Neural cell (in vitro differentiated cells): ENCODE measurements around the gene HLA-DRB1.

Experiments
- CTCF ChIP-seq: fragments of 450-650 bp; IDR thresholded peaks from 2 replicates; pipeline ENCODE4 v1.5.1; 2014; ENCODE audit warnings: antibody characterized with exemption, mild to moderate bottlenecking, moderate library complexity; ENCODE audit not compliant: poor library complexity, severe bottlenecking
- EP300 ChIP-seq: fragments of 450-650 bp; conservative IDR thresholded peaks from 2 replicates; pipeline ENCODE4 v1.6.1; 2014; ENCODE audit warnings: antibody characterized with exemption, mild to moderate bottlenecking, moderate library complexity; ENCODE audit not compliant: poor library complexity, severe bottlenecking
- EZH2 ChIP-seq: fragments of 200-600, 300-800 bp; shearing (Covaris generic), sonication (generic); IDR thresholded peaks from 2 replicates; pipeline ENCODE4 v1.6.1; 2014; ENCODE audit warnings: antibody characterized with exemption, low read length, borderline replicate concordance, mild to moderate bottlenecking; ENCODE audit not compliant: insufficient read depth, poor library complexity, severe bottlenecking
- RAD21 ChIP-seq: fragments of 450-650 bp; conservative IDR thresholded peaks from 2 replicates; pipeline ENCODE4 v1.6.1; 2014; ENCODE audit warnings: antibody characterized with exemption, mild to moderate bottlenecking, moderate library complexity
- SMC3 ChIP-seq: fragments of 450-650 bp; conservative IDR thresholded peaks from 2 replicates; pipeline ENCODE4 v1.6.1; 2014; ENCODE audit warnings: antibody characterized with exemption, mild to moderate bottlenecking, moderate library complexity; ENCODE audit not compliant: poor library complexity
- TF ChIP-seq, protein P1 (sequence below): IDR thresholded peaks from 2 replicates; pipeline ENCODE4 v1.6.1; 2012; ENCODE audit warnings: borderline replicate concordance

- TF ChIP-seq CTCF (no peak), RAD21 (no peak), SMC3 (no peak), EP300 (no peak), EZH2 (no peak)
- TF ChIP-seq, protein P1, sequence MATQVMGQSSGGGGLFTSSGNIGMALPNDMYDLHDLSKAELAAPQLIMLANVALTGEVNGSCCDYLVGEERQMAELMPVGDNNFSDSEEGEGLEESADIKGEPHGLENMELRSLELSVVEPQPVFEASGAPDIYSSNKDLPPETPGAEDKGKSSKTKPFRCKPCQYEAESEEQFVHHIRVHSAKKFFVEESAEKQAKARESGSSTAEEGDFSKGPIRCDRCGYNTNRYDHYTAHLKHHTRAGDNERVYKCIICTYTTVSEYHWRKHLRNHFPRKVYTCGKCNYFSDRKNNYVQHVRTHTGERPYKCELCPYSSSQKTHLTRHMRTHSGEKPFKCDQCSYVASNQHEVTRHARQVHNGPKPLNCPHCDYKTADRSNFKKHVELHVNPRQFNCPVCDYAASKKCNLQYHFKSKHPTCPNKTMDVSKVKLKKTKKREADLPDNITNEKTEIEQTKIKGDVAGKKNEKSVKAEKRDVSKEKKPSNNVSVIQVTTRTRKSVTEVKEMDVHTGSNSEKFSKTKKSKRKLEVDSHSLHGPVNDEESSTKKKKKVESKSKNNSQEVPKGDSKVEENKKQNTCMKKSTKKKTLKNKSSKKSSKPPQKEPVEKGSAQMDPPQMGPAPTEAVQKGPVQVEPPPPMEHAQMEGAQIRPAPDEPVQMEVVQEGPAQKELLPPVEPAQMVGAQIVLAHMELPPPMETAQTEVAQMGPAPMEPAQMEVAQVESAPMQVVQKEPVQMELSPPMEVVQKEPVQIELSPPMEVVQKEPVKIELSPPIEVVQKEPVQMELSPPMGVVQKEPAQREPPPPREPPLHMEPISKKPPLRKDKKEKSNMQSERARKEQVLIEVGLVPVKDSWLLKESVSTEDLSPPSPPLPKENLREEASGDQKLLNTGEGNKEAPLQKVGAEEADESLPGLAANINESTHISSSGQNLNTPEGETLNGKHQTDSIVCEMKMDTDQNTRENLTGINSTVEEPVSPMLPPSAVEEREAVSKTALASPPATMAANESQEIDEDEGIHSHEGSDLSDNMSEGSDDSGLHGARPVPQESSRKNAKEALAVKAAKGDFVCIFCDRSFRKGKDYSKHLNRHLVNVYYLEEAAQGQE = no peak
Measured at GRCh38 chr6:32637219-32637880, 47.7 kb upstream of the HLA-DRB1 start, which contains the start of gene HLA-DQA1.
